Cardiac muscle cell (in vitro differentiated cells and primary cell): ENCODE measurements around the gene PCDHA11. TPM values are rescaled to one million over a fixed set of nuclear protein-coding genes. Genes with fewer than 3 reads are reported as not detected.
A peak's percentile ranks its signal among the peaks of the same experiment; 100 is the strongest.
"Not testable (repeated sequence)": the region's sequence is repeated elsewhere in the genome, so short reads cannot be mapped to it uniquely, and the experiment has no call there.

ENCODE experiments used
- DNase-seq, 2 donors: peaks; one replicate each; pipeline versions ENCODE4 v3.0.0 to v3.0.0-alpha.2; 2010 to 2017; ENCODE audit warnings: low read depth in 1 of 2, low spot score in 1 of 2
- H3K27ac ChIP-seq: fragments of 200-600 bp; sonication (generic); 2 replicates; pipeline ENCODE4 v1.5.1; 2016
- H3K27me3 ChIP-seq: fragments of 200-600 bp; sonication (generic); 2 replicates; pipeline ENCODE4 v1.6.0; 2016; ENCODE audit warnings: control low read depth
- H3K36me3 ChIP-seq: fragments of 200-600 bp; sonication (generic); 2 replicates; pipeline ENCODE4 v1.5.1; 2016; ENCODE audit warnings: control low read depth
- H3K4me1 ChIP-seq: fragments of 200-600 bp; sonication (generic); 2 replicates; pipeline ENCODE4 v1.8.1; 2017; ENCODE audit warnings: low read depth, mild to moderate bottlenecking, mixed run types
- H3K4me3 ChIP-seq: fragments of 200-600 bp; sonication (generic); 2 replicates; pipeline ENCODE4 v1.5.1; 2016; ENCODE audit warnings: mild to moderate bottlenecking
- H3K9me3 ChIP-seq: fragments of 200-600 bp; sonication (generic); 2 replicates; pipeline ENCODE4 v1.5.1; 2017; ENCODE audit warnings: low read depth, mild to moderate bottlenecking, control low read depth
- CTCF ChIP-seq: IDR thresholded peaks from 2 replicates; pipeline ENCODE4 v1.5.1; 2012; ENCODE audit warnings: low read depth, mild to moderate bottlenecking, low read length
- polyA plus RNA-seq: library from polyadenylated mRNA; unstranded; fragments of >200 nt; fragmentation: Nextera tagmentation; extraction: Ambion mirVana; gene quantifications from 2 replicates; pipeline ENCODE4 v1.2.1, GENCODE V29; 2016
- total RNA-seq: library from RNA; depleted of rRNA; stranded (reverse); fragments of >200 nt; gene quantifications from 2 replicates; pipeline ENCODE4 v1.2.3, GENCODE V29; 2016

Gene PCDHA11
- total and polyA plus RNA-seq, 2 experiments from 2014 or later: 6.1 to 10.8 TPM

GRCh38 chr5:140875085-140876065, 6.6 kb downstream of the PCDHA11 start, which contains the start of gene PCDHA12:
Gene PCDHA12, plus strand, starts transcription at chr5:140875308. Its CDS starts 165 bp downstream, at chr5:140875473.
- no peaks in the 10 kb centered on the region for H3K36me3 ChIP-seq
- no peaks in the 10 kb centered on the region for H3K27me3 ChIP-seq
- TF ChIP-seq CTCF: no peak
- no peaks in the 10 kb centered on the region for H3K9me3 ChIP-seq
- peak within 1 kb of the TSS; percentile 53 for H3K27ac ChIP-seq
- peak in 1 of 2 donors; percentile 66 for DNase-seq
- peak within 1 kb of the TSS; percentile 47 for H3K4me3 ChIP-seq
- no peaks in the 10 kb centered on the region for H3K4me1 ChIP-seq

DNA sequence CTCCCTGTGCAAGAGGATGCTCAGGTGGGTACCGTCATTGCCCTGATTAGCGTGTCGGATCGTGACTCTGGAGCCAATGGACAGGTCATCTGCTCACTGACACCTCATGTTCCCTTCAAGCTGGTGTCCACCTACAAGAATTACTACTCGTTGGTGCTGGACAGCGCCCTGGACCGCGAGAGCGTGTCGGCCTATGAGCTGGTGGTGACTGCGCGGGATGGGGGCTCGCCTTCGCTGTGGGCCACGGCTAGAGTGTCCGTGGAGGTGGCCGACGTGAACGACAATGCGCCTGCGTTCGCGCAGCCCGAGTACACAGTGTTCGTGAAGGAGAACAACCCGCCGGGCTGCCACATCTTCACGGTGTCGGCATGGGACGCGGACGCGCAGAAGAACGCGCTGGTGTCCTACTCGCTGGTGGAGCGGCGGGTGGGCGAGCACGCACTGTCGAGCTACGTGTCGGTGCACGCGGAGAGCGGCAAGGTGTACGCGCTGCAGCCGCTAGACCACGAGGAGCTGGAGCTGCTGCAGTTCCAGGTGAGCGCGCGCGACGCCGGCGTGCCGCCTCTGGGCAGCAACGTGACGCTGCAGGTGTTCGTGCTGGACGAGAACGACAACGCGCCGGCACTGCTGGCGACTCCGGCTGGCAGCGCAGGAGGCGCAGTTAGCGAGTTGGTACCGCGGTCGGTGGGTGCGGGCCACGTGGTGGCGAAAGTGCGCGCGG, 7.9 kb downstream of the PCDHA11 start:
- H3K27me3 ChIP-seq, H3K4me3 ChIP-seq, DNase-seq, H3K36me3 ChIP-seq, H3K27ac ChIP-seq, H3K4me1 ChIP-seq, H3K9me3 ChIP-seq: not testable (repeated sequence)

- Histone ChIP-seq H3K9me3 (no peaks in the 10 kb centered on the region), H3K4me3 (no peak overlapping the region), H3K4me1 (no peaks in the 10 kb centered on the region), H3K36me3 (no peaks in the 10 kb centered on the region), H3K27ac (no peak overlapping the region), H3K27me3 (no peaks in the 10 kb centered on the region)
- DNase-seq: no peak
- TF ChIP-seq CTCF: no peak
These were observed 8.5 kb downstream of the PCDHA11 start for GRCh38 chr5:140877262-140877581.

DNA sequence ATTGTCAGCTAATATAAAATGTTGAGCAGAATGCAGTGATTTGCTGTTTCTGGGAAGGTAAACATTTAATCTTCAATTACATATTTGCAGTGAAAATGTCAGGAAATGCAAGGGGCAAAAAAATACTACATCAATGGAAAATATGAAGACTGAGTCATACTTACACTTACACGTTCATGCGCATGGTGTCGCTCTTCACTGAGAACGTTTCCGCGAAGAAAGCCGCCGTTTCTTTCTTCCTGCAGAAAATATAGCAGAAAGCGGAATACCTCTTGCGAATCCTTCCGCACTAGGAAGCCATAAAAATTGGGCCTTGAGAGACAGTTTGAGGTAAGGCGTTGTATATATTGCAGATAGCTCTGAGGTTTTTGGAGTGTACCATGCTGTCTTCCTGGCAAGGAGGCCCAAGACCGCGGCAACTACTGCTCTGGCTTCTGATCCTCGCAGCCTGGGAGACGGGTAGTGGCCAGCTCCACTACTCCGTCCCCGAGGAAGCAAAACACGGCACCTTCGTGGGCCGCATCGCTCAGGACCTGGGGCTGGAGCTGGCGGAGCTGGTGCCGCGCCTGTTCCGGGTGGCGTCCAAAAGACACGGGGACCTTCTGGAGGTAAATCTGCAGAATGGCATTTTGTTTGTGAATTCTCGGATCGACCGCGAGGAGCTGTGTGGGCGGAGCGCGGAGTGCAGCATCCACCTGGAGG, 13.3 kb downstream of the PCDHA11 start, which contains the start of gene PCDHA13:
TSS of gene PCDHA13 (plus strand) at position 236 of the 702 bp plus-strand sequence. CDS start at position 381, 145 bp downstream.
- H3K4me1 ChIP-seq: no peaks in the 10 kb centered on the region
- no peaks in the 10 kb centered on the region for H3K27me3 ChIP-seq
- H3K36me3 ChIP-seq: no peaks in the 10 kb centered on the region
- H3K9me3 ChIP-seq: no peaks in the 10 kb centered on the region
- H3K27ac ChIP-seq: no peak within 1 kb of the TSS
- TF ChIP-seq CTCF: no peak
- peak in 1 of 2 donors; percentile 5 for DNase-seq
- H3K4me3 ChIP-seq: no peak within 1 kb of the TSS

- no peak for TF ChIP-seq CTCF
- DNase-seq: peak in 1 of 2 donors; percentile 10
- H3K4me3 ChIP-seq: no peak overlapping the region
- H3K4me1 ChIP-seq: no peaks in the 10 kb centered on the region
- H3K27ac ChIP-seq: no peak overlapping the region
- H3K27me3 ChIP-seq: no peaks in the 10 kb centered on the region
- no peaks in the 10 kb centered on the region for H3K36me3 ChIP-seq
- no peaks in the 10 kb centered on the region for H3K9me3 ChIP-seq
These were observed 13.8 kb downstream of the PCDHA11 start for GRCh38 chr5:140882591-140882899.
